Colonic mucosa (tissue), 4 donors: ENCODE data around the gene PTPN18. TPM values are rescaled to one million over a fixed set of nuclear protein-coding genes. Genes with fewer than 3 reads are reported as not detected.
A peak's percentile ranks its signal among the peaks of the same experiment; 100 is the strongest.

ENCODE experiments used
- DNase-seq: peaks from one replicate; pipeline ENCODE4 v3.0.0-alpha.2; 2020
- H3K27ac ChIP-seq: fragments of 200-600 bp; one replicate; pipeline ENCODE4 v1.8.0; 2021
- H3K27me3 ChIP-seq: fragments of 200-600 bp; one replicate; pipeline ENCODE4 v1.8.0; 2021
- H3K36me3 ChIP-seq: fragments of 200-600 bp; one replicate; pipeline ENCODE4 v1.8.0; 2021
- H3K4me1 ChIP-seq: fragments of 200-600 bp; one replicate; pipeline ENCODE4 v1.8.0; 2021; ENCODE audit warnings: mild to moderate bottlenecking
- H3K4me3 ChIP-seq: fragments of 200-600 bp; one replicate; pipeline ENCODE4 v1.8.0; 2021
- H3K9ac ChIP-seq, 2 donors: one replicate each; pipeline ENCODE4 v1.7.0; 2013; ENCODE audit warnings: control low read depth in 2 of 2, low read depth in 2 of 2, low read length in 2 of 2
- H3K9me3 ChIP-seq: fragments of 200-600 bp; one replicate; pipeline ENCODE4 v1.8.0; 2021
- intact Hi-C: fragments of 100-400 bp; cut with DNase I; formaldehyde crosslinking; loops from one replicate; pipeline ENCODE4 v1.14.1; 2022
- total RNA-seq, 2 donors: library from RNA; stranded (reverse); fragmentation: NEBNext Ultra II Directional in 1 of 2; extraction: Animal tissue kit (Norgen Biotek cat#: 25700) in 1 of 2; gene quantifications; one replicate each; pipeline ENCODE4 v1.2.1, GENCODE V29; 2021
- TF ChIP-seq, protein P1 (sequence below): fragments of 200-600 bp; IDR thresholded peaks from one replicate; pipeline ENCODE4 v1.8.0; 2022; ENCODE audit warnings: antibody characterized with exemption, mild to moderate bottlenecking
- donor health status: healthy.
- donor health status: DM: no; HTN: no; CAD: no.
- donor health status: DM: no; HTN: no; CAD: no.

PTPN18 gene, protein sequence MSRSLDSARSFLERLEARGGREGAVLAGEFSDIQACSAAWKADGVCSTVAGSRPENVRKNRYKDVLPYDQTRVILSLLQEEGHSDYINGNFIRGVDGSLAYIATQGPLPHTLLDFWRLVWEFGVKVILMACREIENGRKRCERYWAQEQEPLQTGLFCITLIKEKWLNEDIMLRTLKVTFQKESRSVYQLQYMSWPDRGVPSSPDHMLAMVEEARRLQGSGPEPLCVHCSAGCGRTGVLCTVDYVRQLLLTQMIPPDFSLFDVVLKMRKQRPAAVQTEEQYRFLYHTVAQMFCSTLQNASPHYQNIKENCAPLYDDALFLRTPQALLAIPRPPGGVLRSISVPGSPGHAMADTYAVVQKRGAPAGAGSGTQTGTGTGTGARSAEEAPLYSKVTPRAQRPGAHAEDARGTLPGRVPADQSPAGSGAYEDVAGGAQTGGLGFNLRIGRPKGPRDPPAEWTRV
- 100 to 1,000 TPM in 1 of 2 donors, 10 to 100 TPM in 1; 85.0 to 160 TPM for total RNA-seq

DNA sequence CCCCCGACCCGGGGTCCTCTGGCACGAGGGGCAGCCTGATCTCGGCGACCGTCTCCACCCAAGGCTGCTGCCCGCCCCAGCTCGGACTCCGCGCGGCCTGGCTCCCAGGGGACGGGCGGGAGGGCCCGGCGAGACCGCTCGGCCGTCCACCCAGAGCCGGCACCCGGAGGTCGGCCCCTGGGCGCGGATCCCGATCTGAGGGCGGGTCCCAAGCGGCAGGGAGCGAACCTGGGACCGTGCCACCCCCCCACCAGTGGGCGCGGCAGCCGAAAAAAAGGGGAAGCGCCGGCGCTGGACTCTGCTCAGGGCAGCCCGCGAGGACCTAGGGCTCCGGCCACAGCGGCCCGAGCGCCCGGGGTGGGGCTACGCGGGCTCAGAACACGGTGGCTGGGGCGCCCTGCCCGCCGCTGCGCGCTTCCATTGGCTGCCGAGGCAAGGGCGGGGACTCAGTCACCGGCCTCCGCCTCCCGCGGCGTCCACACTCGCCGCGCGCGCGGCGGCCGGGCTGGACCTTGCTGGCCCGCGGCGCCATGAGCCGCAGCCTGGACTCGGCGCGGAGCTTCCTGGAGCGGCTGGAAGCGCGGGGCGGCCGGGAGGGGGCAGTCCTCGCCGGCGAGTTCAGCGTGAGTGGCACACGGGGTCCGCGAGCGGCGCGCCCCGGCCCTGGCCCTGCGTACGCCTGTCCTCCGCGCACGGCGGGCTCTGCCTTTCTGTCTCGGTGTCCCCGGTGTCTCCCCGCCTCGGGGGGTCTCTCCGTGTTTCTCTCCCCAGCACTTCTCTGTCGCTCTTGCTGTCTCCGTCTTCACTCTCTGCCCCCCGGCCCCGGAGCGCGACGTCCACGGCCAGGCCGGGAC, at the start of gene PTPN18:
Gene PTPN18, plus strand, starts transcription at position 479 of the 854 bp plus-strand sequence. Its CDS starts 52 bp downstream, at position 531.
- Histone ChIP-seq H3K9ac (peak within 1 kb of the TSS; percentile 67 to 77), H3K4me3 (peak within 1 kb of the TSS; percentile 94), H3K4me1 (peaks cover 10% of the 10 kb centered on the region), H3K27me3 (no peaks in the 10 kb centered on the region), H3K36me3 (no peaks in the 10 kb centered on the region), H3K27ac (peak within 1 kb of the TSS; percentile 89), H3K9me3 (no peaks in the 10 kb centered on the region)
- intact Hi-C loops = no loop called here
- DNase-seq = peak; percentile 92
- TF ChIP-seq, protein P1, sequence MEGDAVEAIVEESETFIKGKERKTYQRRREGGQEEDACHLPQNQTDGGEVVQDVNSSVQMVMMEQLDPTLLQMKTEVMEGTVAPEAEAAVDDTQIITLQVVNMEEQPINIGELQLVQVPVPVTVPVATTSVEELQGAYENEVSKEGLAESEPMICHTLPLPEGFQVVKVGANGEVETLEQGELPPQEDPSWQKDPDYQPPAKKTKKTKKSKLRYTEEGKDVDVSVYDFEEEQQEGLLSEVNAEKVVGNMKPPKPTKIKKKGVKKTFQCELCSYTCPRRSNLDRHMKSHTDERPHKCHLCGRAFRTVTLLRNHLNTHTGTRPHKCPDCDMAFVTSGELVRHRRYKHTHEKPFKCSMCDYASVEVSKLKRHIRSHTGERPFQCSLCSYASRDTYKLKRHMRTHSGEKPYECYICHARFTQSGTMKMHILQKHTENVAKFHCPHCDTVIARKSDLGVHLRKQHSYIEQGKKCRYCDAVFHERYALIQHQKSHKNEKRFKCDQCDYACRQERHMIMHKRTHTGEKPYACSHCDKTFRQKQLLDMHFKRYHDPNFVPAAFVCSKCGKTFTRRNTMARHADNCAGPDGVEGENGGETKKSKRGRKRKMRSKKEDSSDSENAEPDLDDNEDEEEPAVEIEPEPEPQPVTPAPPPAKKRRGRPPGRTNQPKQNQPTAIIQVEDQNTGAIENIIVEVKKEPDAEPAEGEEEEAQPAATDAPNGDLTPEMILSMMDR = peak; percentile 55

DNA sequence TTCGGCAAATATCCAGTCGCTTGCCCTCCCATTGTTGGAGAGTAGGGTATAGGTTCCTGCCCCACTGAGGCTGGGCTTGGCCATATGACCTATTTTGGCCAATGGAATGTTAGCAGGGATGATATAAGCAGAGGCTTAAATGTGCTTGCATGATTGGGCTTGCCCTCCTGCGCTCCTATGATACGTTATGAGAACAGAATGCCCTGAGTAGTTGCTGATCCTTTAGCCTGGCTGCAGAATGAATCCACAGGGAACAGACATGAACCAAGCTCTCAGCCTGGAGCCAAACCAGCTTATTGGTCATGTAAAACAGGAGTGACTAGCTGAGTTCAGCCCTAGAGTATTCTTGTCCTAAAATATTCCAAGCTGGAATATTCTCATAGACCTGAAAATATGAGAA, 48.0 kb upstream of the PTPN18 start:
- no peaks in the 10 kb centered on the region for H3K4me1 ChIP-seq
- TF ChIP-seq, protein P1 = no peak
- H3K27me3 ChIP-seq = no peaks in the 10 kb centered on the region
- H3K9ac ChIP-seq = no peak overlapping the region
- no peaks in the 10 kb centered on the region for H3K36me3 ChIP-seq
- DNase-seq = no peak
- H3K4me3 ChIP-seq = no peak overlapping the region
- no peaks in the 10 kb centered on the region for H3K9me3 ChIP-seq
- intact Hi-C loops = no loop called here
- no peak overlapping the region for H3K27ac ChIP-seq

DNA sequence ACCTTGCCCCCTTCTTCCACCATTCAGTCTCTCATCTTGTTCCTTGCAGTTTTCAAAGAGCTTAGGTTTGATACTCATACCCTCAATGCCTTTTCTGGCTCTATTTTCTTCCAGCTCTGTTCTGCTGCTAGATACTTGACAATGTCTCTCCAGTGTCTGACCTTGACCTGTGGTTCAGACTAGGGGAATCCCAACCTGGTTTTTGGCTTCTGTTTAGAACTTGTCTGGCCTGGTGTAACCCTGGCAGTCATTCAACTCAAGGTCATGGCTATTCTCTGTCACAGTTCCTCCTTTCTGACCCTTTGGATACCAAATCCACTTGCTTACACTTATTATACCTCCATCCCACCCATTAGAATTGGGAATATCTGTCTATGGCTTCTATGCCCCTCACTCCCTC, 45.0 kb upstream of the PTPN18 start:
- H3K27me3 ChIP-seq = no peaks in the 10 kb centered on the region
- H3K9me3 ChIP-seq = no peaks in the 10 kb centered on the region
- H3K9ac ChIP-seq = no peak overlapping the region
- intact Hi-C loops = no loop called here
- no peak overlapping the region for H3K4me3 ChIP-seq
- TF ChIP-seq, protein P1 = no peak
- H3K4me1 ChIP-seq = no peaks in the 10 kb centered on the region
- no peak for DNase-seq
- H3K36me3 ChIP-seq = no peaks in the 10 kb centered on the region
- H3K27ac ChIP-seq = no peak overlapping the region

DNA sequence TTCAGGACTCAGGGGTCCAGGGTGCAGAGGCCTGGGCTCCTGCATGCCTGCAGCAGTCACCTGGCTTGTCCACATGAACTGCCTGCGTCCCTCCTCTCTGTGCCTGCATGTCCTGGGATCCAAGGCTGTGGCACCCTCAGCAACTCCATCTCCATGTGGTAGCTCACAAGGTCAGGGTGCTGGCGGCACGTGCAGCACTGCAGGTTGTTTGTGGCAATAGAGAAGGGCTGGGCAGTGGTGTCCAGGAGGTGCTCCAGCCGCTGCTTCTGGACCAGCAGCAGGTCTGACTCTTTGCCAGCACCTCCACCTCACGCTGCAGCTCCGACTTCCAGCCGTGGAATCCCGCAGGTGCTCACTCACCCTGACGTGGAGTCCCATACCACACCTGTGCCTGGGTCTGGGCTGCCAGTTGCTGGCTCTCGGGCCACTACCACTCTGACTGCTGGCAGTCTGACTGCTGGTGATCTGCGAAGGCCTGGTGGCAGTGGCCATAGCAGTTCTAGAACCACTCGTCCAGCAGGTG, 42.0 kb upstream of the PTPN18 start:
- Histone ChIP-seq H3K27ac (no peak overlapping the region), H3K4me1 (no peaks in the 10 kb centered on the region), H3K9me3 (no peaks in the 10 kb centered on the region), H3K9ac (no peak overlapping the region), H3K4me3 (no peak overlapping the region), H3K27me3 (no peaks in the 10 kb centered on the region), H3K36me3 (no peaks in the 10 kb centered on the region)
- DNase-seq = no peak
- TF ChIP-seq, protein P1 = no peak
- intact Hi-C loops = no loop called here

DNA sequence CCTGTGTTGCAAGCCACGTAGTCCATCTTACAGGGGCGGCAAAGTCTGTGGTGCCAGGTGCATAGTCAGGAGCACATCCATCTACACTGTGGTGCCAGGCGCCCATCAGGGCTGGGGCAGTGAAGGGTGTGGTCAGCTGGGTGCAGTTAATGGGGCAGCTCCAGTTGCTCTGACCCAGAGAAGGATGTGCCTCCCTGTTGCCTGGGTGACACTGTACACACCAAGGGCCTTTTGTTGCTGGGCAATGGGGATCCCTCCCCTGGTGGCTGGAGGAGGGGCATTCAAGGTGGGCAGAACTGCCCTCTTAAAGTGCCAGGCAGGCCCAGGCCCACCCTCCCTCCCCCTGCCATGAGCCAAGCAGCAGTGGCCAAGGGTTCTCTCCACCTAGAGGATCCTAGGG, 41.5 kb upstream of the PTPN18 start:
- H3K9ac ChIP-seq = no peak overlapping the region
- DNase-seq = no peak
- no peaks in the 10 kb centered on the region for H3K4me1 ChIP-seq
- no peak overlapping the region for H3K4me3 ChIP-seq
- TF ChIP-seq, protein P1 = no peak
- H3K36me3 ChIP-seq = no peaks in the 10 kb centered on the region
- no peaks in the 10 kb centered on the region for H3K27me3 ChIP-seq
- no peaks in the 10 kb centered on the region for H3K9me3 ChIP-seq
- H3K27ac ChIP-seq = no peak overlapping the region
- intact Hi-C loops = no loop called here
